Tibial artery (tissue), 4 donors: Measurements from ENCODE around the gene BAIAP3.

Source experiments
- DNase-seq, 2 donors: peaks; one replicate each; pipeline ENCODE4 v3.0.0-alpha.2; 2019
- H3K27ac ChIP-seq, 2 donors: fragments of 200-600 bp; sonication (generic) in 1 of 2; 1 replicate in 1 of 2; 2 replicates in 1 of 2; pipeline ENCODE4 v1.5.1; 2018 to 2019; ENCODE audit warnings: mild to moderate bottlenecking in 1 of 2
- H3K27me3 ChIP-seq, 2 donors: fragments of 200-600 bp; sonication (generic) in 1 of 2; one replicate each; pipeline versions ENCODE4 v1.5.1 to v1.6.0; 2016 to 2019
- H3K36me3 ChIP-seq, 3 donors: fragments of 200-600 bp; sonication (generic) in 2 of 3; one replicate each; pipeline ENCODE4 v1.5.1; 2016 to 2019; ENCODE audit warnings: mild to moderate bottlenecking in 2 of 3
- H3K4me1 ChIP-seq, 4 donors: fragments of 200-600 bp; sonication (generic) in 2 of 4; 1 replicate in 3 of 4; 2 replicates in 1 of 4; pipeline ENCODE4 v1.5.1; 2016 to 2019
- H3K4me3 ChIP-seq, 2 donors: fragments of 200-600 bp; sonication (generic) in 1 of 2; 1 replicate in 1 of 2; 2 replicates in 1 of 2; pipeline ENCODE4 v1.5.1; 2018 to 2019; ENCODE audit warnings: mild to moderate bottlenecking in 2 of 2
- H3K9me3 ChIP-seq, 3 donors: fragments of 200-600 bp; sonication (generic) in 1 of 3; one replicate each; pipeline ENCODE4 v1.5.1; 2016 to 2019
- intact Hi-C: fragments of 100-400 bp; cut with DNase I; formaldehyde crosslinking; loops from one replicate; pipeline ENCODE4 v1.15.0; 2023; ENCODE audit warnings: low total_unique reads
- TF ChIP-seq, protein P1 (sequence below), 2 experiments: fragments of 200-600 bp in 1 of 2; fragments of 450-650 bp in 1 of 2; IDR thresholded peaks; one replicate each; pipeline ENCODE4 v1.5.1; 2017 to 2019; ENCODE audit warnings: antibody characterized with exemption in 2 of 2, mild to moderate bottlenecking in 1 of 2, moderate library complexity in 1 of 2

The BAIAP3 gene

GRCh38 chr16:1342526-1343427 is 9.3 kb downstream of the BAIAP3 start:
- peak; percentile 84 to 90 for DNase-seq

DNA sequence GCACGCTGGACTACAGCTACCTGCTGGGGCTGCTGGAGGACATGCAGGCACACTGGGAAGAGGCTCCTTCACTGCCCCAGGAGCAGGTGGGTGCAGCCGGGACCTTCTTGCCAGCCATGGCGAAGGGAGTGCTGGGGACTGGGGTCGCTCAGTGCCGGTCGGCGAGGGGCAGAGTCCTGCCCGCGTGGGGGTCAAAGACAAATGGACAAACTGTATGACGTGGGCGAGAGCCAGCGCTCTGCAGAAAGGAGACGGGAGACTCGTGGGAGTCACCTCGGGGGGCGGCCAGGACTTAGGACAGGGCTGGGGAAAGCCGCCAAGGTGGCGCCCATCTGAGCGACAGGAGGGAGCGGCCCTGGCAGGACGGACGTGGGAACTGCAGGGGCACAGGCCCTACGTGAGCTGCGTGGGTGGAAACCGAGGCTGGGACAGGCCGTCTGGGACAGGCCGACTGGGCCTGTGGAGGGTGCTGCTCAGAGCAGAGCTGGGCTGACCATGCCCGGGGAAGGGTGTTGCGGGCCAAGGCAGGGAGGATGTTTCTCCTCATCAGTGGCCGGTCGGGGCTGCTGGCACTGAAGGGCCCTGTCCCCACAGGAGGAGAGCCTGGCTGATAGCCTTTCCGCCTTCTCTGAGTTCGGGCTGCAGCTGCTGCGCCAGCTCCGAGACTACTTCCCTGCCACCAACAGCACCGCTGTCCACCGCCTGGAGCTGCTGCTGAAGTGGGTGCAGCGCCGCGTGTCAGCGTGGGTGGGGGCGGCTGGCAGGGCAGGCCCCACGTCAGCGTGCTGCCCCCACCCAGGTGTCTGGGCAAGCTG is 10.2 kb downstream of the BAIAP3 start:
- Histone ChIP-seq H3K36me3 (peaks cover 6 to 24% (median 10%) of the 10 kb centered on the region in 3 donors), H3K4me3 (peak overlapping the region in 1 of 2 donors; percentile 46), H3K4me1 (peaks cover 0 to 14% (median 11%) of the 10 kb centered on the region in 4 donors), H3K9me3 (no peaks in the 10 kb centered on the region), H3K27me3 (peaks cover 0 to 14% of the 10 kb centered on the region in 2 donors), H3K27ac (no peak overlapping the region)
- intact Hi-C loops = no loop called here
- DNase-seq = no peak
- TF ChIP-seq, protein P1, sequence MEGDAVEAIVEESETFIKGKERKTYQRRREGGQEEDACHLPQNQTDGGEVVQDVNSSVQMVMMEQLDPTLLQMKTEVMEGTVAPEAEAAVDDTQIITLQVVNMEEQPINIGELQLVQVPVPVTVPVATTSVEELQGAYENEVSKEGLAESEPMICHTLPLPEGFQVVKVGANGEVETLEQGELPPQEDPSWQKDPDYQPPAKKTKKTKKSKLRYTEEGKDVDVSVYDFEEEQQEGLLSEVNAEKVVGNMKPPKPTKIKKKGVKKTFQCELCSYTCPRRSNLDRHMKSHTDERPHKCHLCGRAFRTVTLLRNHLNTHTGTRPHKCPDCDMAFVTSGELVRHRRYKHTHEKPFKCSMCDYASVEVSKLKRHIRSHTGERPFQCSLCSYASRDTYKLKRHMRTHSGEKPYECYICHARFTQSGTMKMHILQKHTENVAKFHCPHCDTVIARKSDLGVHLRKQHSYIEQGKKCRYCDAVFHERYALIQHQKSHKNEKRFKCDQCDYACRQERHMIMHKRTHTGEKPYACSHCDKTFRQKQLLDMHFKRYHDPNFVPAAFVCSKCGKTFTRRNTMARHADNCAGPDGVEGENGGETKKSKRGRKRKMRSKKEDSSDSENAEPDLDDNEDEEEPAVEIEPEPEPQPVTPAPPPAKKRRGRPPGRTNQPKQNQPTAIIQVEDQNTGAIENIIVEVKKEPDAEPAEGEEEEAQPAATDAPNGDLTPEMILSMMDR (IDR thresholded peaks at IDR 0.05) = no peak

More at GRCh38 chr16:1342526-1343427, 9.3 kb downstream of the BAIAP3 start:
- H3K36me3 ChIP-seq = peaks cover 0 to 15% (median 1%) of the 10 kb centered on the region in 3 donors
- H3K27ac ChIP-seq = no peak overlapping the region
- H3K27me3 ChIP-seq = peaks cover 0 to 22% of the 10 kb centered on the region in 2 donors
- H3K4me3 ChIP-seq = peak overlapping the region in 1 of 2 donors; percentile 46
- peaks cover 0 to 14% (median 11%) of the 10 kb centered on the region in 4 donors for H3K4me1 ChIP-seq
- TF ChIP-seq, protein P1 (IDR thresholded peaks at IDR 0.05) = no peak
- H3K9me3 ChIP-seq = no peaks in the 10 kb centered on the region
- intact Hi-C loops = no loop called here

GRCh38 chr16:1344499-1344898 is 11.1 kb downstream of the BAIAP3 start:
- no peak for DNase-seq
- TF ChIP-seq, protein P1 (IDR thresholded peaks at IDR 0.05) = no peak
- Histone ChIP-seq H3K9me3 (no peaks in the 10 kb centered on the region), H3K27me3 (peaks cover 0 to 10% of the 10 kb centered on the region in 2 donors), H3K36me3 (peaks cover 13 to 32% (median 18%) of the 10 kb centered on the region in 3 donors), H3K4me3 (no peak overlapping the region), H3K27ac (no peak overlapping the region), H3K4me1 (peaks cover 0 to 14% (median 11%) of the 10 kb centered on the region in 4 donors)
- intact Hi-C loops = no loop called here

GRCh38 chr16:1345087-1345486 is 11.6 kb downstream of the BAIAP3 start:
- intact Hi-C loops = no loop called here
- H3K27me3 ChIP-seq = peaks cover 0 to 10% of the 10 kb centered on the region in 2 donors
- DNase-seq = no peak
- peaks cover 0 to 15% (median 12%) of the 10 kb centered on the region in 4 donors for H3K4me1 ChIP-seq
- H3K27ac ChIP-seq = no peak overlapping the region
- H3K4me3 ChIP-seq = no peak overlapping the region
- peaks cover 19 to 38% (median 24%) of the 10 kb centered on the region in 3 donors for H3K36me3 ChIP-seq
- TF ChIP-seq, protein P1 (IDR thresholded peaks at IDR 0.05) = no peak
- H3K9me3 ChIP-seq = no peaks in the 10 kb centered on the region

- Histone ChIP-seq H3K27me3 (peaks cover 0 to 10% of the 10 kb centered on the region in 2 donors), H3K9me3 (no peaks in the 10 kb centered on the region), H3K36me3 (peaks cover 19 to 45% (median 25%) of the 10 kb centered on the region in 3 donors), H3K4me3 (no peak overlapping the region), H3K4me1 (peaks cover 0 to 23% (median 19%) of the 10 kb centered on the region in 4 donors), H3K27ac (no peak overlapping the region)
- intact Hi-C loops = no loop called here
- TF ChIP-seq, protein P1 (IDR thresholded peaks at IDR 0.05) = no peak
- DNase-seq = no peak
Measured at GRCh38 chr16:1345651-1346421, 12.4 kb downstream of the BAIAP3 start.
